Measurements from ENCODE around the gene CXorf38. TPM values are rescaled to one million over a fixed set of nuclear protein-coding genes. Genes with fewer than 3 reads are reported as not detected.

CXorf38 gene
- total RNA-seq, 3 donors from 2014 or later = 11.2 to 18.9 (median 18.2) TPM

DNA sequence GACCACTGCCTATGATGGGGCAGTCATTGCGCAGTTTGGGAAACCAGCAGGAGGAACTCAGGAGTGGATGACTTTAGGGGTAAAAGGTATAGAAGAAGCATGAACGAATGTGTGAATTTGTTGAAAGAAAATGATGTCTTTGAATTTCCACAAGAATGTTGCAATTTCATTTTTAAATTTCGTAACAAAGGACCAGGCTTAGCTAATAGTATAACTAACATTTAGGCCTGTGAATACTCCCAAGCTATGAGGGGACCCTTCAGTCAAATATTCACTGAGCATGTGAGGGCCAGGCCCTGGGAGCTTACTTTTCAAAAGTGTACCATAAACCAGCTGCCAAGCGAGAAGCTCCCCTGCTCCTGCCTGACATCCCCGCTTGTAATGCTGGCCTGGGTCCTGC, 18.9 kb downstream of the CXorf38 start:
- DNase-seq (no peak), ATAC-seq (no peak)
- Histone ChIP-seq H3K4me3 (no peak overlapping the region), H3K4me1 (ENCODE audit: low read depth) (no peaks in the 10 kb centered on the region), H3K9me3 (no peaks in the 10 kb centered on the region), H3K36me3 (ENCODE audit: low read depth) (no peaks in the 10 kb centered on the region)
- TF ChIP-seq CTCF (IDR thresholded peaks at IDR 0.05) = no peak
- intact Hi-C loops (cut with DNase I, micrococcal nuclease) = no loop called here

GRCh38 chrX:40625294-40625693, 22.1 kb downstream of the CXorf38 start:
- DNase-seq = no peak
- intact Hi-C loops (cut with DNase I, micrococcal nuclease) = no loop called here

GRCh38 chrX:40623665-40624064, 23.7 kb downstream of the CXorf38 start:
- TF ChIP-seq CTCF (IDR thresholded peaks at IDR 0.05) = no peak
- intact Hi-C loops (cut with DNase I, micrococcal nuclease) = no loop called here
- Histone ChIP-seq H3K4me3 (no peak overlapping the region), H3K36me3 (ENCODE audit: low read depth) (no peaks in the 10 kb centered on the region), H3K4me1 (ENCODE audit: low read depth) (peaks cover 9% of the 10 kb centered on the region), H3K9me3 (no peaks in the 10 kb centered on the region)
- no peak for ATAC-seq
- DNase-seq = no peak

More at GRCh38 chrX:40625294-40625693, 22.1 kb downstream of the CXorf38 start:
- Histone ChIP-seq H3K4me1 (ENCODE audit: low read depth) (peaks cover 9% of the 10 kb centered on the region), H3K36me3 (ENCODE audit: low read depth) (no peaks in the 10 kb centered on the region), H3K9me3 (no peaks in the 10 kb centered on the region), H3K4me3 (no peak overlapping the region)
- ATAC-seq = no peak
- TF ChIP-seq CTCF (IDR thresholded peaks at IDR 0.05) = no peak

- Histone ChIP-seq H3K9me3 (no peaks in the 10 kb centered on the region), H3K4me3 (no peak within 1 kb of the TSS), H3K36me3 (ENCODE audit: low read depth) (no peaks in the 10 kb centered on the region), H3K4me1 (ENCODE audit: low read depth) (peaks cover 9% of the 10 kb centered on the region)
- TF ChIP-seq CTCF (IDR thresholded peaks at IDR 0.05) = no peak
- intact Hi-C loops (cut with DNase I, micrococcal nuclease) = no loop called here
- DNase-seq (no peak), ATAC-seq (no peak)
Observed at GRCh38 chrX:40623139-40623536, 24.2 kb downstream of the CXorf38 start, which contains the start of gene MPC1L. TSS of gene MPC1L (plus strand) at chrX:40623428. CDS start at chrX:40623566, 138 bp downstream.

DNA sequence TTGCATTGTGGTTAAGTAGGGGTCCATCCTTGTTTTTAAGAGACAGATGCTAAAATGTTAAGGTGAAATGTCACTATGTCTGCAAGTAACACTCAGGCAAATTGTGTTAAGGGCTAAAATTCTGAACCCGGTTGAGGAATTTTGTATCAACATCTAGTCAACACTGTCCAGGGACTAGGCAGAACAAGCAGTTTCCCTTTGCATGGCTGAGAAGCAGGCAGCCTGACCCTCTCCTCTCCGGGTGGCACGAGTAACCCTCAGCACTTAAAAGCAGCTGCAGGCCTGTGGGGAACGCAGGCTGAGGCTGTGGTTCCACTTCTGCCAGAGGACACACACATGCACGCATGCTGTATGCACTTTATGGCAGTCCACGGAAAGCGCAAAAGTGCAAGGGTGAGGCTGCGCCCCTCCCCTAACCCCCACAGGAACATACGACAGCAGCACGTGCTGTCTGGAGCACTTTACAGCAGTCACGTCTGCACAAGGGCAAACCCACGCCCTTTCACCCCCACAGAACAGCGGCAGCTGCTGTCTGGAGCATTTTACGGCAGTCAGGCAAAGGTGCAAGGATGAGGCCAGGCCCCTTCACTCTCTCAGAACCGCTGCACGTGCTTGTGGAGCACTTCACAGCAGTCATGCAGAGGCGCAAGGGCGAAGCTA, 24.8 kb downstream of the CXorf38 start:
- Histone ChIP-seq H3K9me3 (no peaks in the 10 kb centered on the region), H3K4me1 (ENCODE audit: low read depth) (peaks cover 9% of the 10 kb centered on the region), H3K36me3 (ENCODE audit: low read depth) (no peaks in the 10 kb centered on the region), H3K4me3 (no peak overlapping the region)
- ATAC-seq (peak; percentile 93), DNase-seq (peak; percentile 55 to 74 (median 57))
- intact Hi-C loops (cut with DNase I, micrococcal nuclease) = no loop called here
- TF ChIP-seq CTCF (IDR thresholded peaks at IDR 0.05) = no peak
